T-helper 1 cell (primary cell): ENCODE results near the gene PLXNA3.

Experiments
- DNase-seq, 5 donors: peaks; one replicate each; pipeline ENCODE4 v3.0.0-alpha.2; 2012 to 2020

The PLXNA3 gene

DNA sequence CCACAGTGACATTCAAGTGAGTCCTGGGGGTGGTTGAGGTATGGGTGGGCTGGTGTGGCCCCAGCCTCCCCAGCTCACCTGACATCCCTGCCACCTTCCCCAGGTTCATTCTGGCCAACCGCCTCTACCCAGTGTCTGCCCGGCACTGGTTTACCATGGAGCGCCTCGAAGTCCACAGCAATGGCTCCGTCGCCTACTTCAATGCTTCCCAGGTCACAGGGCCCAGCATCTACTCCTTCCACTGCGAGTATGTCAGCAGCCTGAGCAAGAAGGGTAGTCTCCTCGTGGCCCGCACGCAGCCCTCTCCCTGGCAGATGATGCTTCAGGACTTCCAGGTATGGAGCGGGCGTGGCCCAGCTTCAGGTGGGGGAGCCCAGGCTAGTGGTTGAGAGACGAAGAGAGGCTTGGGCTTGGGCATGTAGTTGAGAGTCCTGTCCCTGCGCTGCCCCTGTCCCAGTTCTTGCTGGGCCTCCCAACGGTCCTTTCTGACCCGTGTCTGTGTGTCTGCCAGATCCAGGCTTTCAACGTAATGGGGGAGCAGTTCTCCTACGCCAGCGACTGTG, 22.8 kb upstream of the PLXNA3 start:
- no peak for DNase-seq

DNA sequence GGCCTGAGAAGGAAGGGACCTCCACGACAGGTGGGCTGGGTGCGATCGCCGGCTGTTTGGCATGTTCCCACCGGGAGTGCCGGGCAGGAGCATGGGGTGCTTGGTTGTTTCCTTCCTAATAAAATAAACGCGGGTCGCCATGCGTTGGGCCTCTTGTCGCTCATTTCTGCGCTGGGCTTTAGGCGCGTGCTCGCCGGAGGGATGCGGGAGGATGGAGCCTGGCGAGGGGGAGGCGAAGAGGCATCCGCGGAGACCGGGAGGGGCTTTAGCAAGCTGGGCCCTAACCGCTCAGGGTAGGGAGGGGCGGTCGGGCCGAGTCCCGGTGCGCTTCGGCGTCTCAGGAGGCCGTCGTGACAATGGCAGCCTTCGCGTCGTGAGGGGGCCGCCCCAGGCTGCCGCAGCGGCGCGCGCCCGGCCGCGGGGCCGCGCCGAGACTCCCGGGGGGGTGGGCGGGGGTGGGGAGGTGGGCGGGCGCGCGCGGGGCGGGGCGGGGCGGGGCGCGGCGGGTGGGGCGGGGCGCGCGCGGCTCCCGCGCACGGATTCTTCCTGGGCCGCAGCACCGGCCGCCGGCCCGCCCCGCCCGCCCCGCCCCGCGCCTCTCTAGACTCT, 21.6 kb upstream of the PLXNA3 start:
- peak; percentile 38 to 63 (median 44) for DNase-seq

GRCh38 chrX:154436983-154437752, 20.9 kb upstream of the PLXNA3 start, which contains the start of gene GDI1:
GDI1 (plus strand) TSS chrX:154437154; CDS start chrX:154437255, 101 bp downstream.
- DNase-seq: peak; percentile 44 to 59 (median 53)

GRCh38 chrX:154437971-154438893, 19.8 kb upstream of the PLXNA3 start:
- no peak for DNase-seq

DNA sequence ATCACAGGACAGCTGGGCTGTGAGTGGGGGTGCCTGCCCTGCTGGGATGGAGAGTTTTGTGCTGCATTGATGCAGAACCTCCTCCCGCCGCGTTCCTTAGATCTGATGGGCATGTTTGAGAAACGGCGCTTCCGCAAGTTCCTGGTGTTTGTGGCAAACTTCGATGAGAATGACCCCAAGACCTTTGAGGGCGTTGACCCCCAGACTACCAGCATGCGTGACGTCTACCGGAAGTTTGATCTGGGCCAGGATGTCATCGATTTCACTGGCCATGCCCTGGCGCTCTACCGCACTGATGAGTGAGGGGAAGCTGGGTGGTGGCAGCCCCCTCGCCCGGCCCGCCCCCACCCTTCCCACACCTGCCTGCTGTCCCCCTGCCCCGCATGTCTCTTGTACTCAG, 18.2 kb upstream of the PLXNA3 start:
- DNase-seq: no peak

- DNase-seq: no peak
These were observed 17.3 kb upstream of the PLXNA3 start for GRCh38 chrX:154440623-154441357.

DNA sequence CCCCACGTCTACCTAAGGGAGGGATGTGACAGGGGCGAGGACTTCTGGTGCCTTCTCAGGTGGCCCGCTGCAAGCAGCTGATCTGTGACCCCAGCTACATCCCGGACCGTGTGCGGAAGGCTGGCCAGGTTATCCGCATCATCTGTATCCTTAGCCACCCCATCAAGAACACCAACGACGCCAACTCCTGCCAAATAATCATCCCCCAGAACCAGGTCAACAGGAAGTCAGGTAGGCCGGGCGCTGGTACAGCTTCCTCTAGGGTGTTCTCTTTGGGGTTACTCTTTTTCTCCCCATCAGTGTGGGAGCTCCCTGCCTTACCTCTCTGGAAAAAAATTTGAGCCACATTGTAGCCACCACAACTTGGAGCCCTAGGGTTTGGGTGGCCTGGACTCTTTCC, 16.5 kb upstream of the PLXNA3 start:
- no peak for DNase-seq

- DNase-seq: no peak
These were observed 15.9 kb upstream of the PLXNA3 start for GRCh38 chrX:154441984-154442707.

DNA sequence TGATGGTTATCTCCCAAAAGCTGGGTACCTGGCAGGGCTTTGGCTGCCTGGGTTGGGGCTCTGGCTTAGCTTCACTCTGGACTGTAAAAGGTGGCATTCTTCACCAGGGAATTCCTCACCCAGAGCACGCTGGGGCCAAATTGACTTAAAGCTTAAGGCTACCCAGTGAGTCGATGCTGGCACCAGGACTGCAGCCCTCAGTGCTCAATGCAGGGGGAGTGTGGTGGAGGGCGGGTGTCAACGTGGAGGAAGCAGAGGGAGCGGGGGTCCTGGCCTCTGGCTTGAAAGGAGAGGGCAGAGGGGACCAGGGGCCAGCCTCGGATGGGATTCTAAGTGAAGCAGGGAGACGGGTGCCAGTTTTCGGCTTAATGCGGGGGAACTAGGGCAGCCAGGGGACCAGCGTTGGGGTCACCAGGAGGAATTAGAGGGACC, 14.6 kb upstream of the PLXNA3 start:
- DNase-seq: no peak

DNA sequence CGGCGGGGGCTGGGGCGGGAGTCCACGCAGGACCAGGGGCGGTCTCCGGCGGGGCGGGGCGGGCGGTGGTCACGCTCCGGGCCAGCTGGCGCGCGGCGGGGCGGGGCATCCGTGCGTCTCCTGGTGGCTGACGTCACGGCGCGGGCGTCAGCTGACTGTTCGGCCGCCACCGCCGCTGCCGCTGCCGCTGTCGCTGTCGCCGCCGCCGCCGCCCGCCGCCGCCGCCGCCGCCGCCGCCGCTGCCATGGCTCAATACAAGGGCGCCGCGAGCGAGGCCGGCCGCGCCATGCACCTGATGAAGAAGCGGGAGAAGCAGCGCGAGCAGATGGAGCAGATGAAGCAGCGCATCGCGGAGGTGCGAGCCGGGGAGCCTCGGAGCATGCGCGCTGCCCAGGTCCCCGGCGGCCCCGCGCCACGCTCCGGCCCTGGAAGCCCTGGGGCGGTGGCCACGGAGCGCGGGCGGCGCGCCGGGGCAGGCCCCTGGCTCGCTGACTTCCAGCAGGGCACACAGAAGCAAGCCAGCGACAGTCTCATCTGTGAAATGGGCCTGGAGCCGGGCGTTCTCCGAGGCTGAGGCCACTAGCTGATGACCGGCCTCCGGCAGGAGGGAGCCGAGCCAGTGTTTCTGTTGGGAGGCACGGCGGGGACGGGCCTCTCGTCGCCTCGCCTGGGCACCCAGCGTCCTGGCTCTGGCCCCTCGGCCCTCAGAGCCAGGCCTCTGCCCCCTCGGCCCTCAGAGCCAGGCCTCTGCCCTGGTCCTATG, 13.9 kb upstream of the PLXNA3 start, which contains the start of gene FAM50A:
Gene FAM50A (plus strand): TSS at position 150 of the 763 bp plus-strand sequence. CDS start 95 bp downstream, at position 245.
- DNase-seq: peak; percentile 54 to 73 (median 61)

- DNase-seq: no peak
These were observed 13.3 kb upstream of the PLXNA3 start for GRCh38 chrX:154444755-154445246.

DNA sequence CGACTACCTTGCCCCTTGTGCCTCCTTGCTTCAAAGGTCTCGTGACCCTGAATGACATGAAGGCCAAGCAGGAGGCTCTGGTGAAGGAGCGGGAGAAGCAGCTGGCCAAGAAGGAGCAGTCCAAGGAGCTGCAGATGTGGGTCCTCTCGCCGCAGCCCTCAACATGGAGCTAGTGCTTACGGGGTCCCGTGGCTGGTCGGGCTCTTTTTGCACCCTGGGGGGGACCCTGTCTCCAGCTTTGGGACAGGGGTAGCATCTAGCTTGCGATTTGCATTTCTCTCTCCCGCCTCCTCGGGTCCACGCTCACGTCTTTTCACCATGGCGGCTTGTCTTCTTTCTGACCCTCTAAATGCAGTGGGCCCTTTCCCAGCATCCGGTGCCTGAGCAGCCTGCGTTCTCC, 12.3 kb upstream of the PLXNA3 start:
- DNase-seq: no peak

DNA sequence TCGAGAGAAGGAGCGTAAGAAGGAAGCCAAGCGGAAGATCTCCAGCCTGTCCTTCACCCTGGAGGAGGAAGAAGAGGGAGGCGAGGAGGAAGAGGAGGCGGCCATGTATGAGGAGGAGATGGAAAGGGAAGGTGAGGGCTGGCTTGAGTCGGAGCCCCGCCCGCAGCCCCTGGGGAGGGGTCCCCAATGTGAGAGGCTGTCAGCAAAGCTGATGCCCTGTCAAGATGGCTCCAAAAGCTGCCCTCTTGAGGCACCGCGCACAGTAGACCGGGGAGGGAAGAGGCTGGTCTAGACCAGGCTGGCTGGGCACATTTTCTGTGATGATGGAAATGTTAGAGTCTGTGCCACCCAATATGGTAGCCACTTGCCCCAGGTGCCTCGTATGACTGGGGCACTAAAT, 11.7 kb upstream of the PLXNA3 start:
- DNase-seq: no peak

DNA sequence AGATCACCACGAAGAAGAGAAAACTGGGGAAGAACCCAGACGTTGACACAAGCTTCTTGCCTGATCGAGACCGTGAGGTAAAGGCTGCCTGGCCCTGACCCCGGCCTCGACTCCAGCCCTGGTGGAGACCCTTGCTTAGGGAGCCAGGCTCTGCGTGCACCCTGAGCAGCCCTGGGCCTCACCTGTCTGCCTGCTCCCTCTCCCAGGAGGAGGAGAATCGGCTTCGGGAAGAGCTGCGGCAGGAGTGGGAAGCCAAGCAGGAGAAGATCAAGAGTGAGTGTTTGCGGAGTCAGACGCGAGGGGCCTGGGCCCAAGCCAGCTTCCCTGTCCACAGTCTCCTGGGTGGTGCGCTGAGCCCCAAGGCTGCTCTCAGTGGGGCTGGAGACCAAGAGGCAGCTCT, 9.6 kb upstream of the PLXNA3 start:
- DNase-seq: no peak

DNA sequence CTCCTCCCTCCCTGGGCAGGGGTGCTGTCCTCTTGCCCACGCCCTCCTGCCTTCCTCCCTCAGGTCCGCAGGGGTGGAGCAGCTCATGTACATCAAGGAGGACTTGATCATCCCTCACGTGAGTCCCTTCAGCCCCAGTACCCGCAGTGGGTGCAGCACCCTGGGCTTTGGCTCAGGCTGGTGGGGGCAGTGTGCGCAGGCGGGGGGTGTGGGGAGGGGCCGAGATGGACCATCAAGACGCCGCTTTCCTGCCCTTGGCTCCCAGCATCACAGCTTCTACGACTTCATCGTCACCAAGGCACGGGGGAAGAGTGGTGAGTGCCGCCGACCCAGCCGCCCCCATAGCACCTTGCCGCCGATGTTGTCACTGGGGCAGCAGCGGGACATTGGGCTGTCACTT, 8.5 kb upstream of the PLXNA3 start:
- DNase-seq: no peak

DNA sequence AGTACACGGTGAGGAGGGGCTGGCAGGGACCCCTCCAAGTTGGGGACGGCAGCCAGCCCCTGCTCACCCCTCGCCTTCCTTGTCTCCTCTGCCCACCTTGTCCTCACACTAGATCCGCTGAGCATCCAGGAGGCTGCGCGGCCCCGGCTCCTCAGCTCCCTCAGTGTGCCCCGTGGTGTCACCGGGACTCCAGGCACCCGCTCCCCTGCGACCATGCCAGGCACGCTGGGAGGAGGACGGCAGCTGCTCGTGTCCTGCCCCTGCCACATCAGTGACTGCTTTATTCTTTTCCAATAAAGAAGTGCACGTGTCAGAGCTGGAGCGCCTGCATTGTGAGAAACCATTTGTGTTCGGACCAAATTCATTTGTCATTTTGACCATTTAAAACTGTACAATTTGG, 7.8 kb upstream of the PLXNA3 start:
- DNase-seq: no peak

- DNase-seq: no peak
These were observed 5.3 kb upstream of the PLXNA3 start for GRCh38 chrX:154452823-154453222.

- DNase-seq: peak; percentile 40 to 66 (median 48)
These were observed 478 bp upstream of the PLXNA3 start for GRCh38 chrX:154457491-154458115.

DNA sequence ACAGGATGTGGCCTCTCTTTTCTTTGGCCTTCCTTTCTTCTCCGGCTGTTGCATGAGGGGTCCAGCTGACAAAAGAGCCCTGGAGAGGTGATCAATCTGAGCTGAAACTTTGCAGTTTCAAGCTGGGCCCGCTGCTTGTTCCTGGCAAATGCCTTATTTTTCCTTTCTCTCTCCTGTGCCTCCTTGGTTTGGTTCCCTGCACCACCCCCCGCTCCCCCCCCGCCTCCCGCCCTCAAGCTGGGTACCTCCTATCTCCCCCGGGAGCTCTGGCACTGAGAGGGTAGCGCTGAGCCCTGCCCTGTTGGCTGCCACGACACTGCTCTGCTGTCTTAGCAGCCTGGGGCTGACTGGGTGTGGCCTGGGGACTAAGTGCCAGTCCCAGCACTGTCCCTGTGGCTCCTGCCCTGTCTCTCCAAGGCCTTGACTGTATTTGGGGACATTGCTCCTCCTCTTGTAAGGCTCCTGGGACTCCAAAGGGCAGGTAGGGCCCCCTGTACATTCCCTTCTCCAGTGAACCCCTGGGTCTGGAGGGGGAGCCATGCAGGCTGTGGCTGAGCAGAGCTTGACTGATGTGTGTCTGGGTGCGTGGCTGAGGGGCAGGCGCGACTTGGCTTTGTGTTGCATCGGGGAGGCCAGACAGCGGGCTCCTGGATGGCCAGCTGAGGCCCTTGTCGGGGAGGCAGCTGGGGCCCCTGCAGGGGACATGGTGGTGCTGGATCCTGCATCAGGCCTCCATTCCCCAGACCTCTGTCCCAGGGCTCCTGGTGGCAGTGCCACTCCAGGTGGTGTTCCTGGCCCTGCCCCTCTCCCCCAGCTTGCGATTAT, 1.1 kb downstream of the PLXNA3 start:
- peak in 1 of 5 donors; percentile 11 for DNase-seq
